BLaER1 (cell line): ENCODE measurements around the gene FBXO42.
A peak's percentile ranks its signal among the peaks of the same experiment; 100 is the strongest.
"Not testable (repeated sequence)": the region's sequence is repeated elsewhere in the genome, so short reads cannot be mapped to it uniquely, and the experiment has no call there.

Source experiments
- H3K27ac ChIP-seq: shearing (Covaris generic); formaldehyde crosslinking; 2 replicates; pipeline ENCODE4 v1.8.1; 2022
- H3K27me3 ChIP-seq: shearing (Covaris generic); formaldehyde crosslinking; 2 replicates; pipeline ENCODE4 v1.8.1; 2022
- H3K36me3 ChIP-seq: shearing (Covaris generic); formaldehyde crosslinking; 2 replicates; pipeline ENCODE4 v1.8.1; 2022
- H3K4me1 ChIP-seq: shearing (Covaris generic); formaldehyde crosslinking; 2 replicates; pipeline ENCODE4 v1.8.1; 2022
- H3K4me2 ChIP-seq: shearing (Covaris generic); formaldehyde crosslinking; 2 replicates; pipeline ENCODE4 v1.8.1; 2022
- H3K4me3 ChIP-seq: shearing (Covaris generic); formaldehyde crosslinking; 2 replicates; pipeline ENCODE4 v1.8.1; 2022
- H3K9ac ChIP-seq: shearing (Covaris generic); formaldehyde crosslinking; 2 replicates; pipeline ENCODE4 v1.8.1; 2022
- H3K9me3 ChIP-seq: shearing (Covaris generic); formaldehyde crosslinking; 2 replicates; pipeline ENCODE4 v1.8.1; 2022
- H4K20me1 ChIP-seq: shearing (Covaris generic); formaldehyde crosslinking; 2 replicates; pipeline ENCODE4 v1.8.1; 2022
- Cebpa-rat ChIP-seq: shearing (Covaris generic); IDR thresholded peaks from 2 replicates; pipeline ENCODE4 v1.8.1; 2022

Gene FBXO42

DNA sequence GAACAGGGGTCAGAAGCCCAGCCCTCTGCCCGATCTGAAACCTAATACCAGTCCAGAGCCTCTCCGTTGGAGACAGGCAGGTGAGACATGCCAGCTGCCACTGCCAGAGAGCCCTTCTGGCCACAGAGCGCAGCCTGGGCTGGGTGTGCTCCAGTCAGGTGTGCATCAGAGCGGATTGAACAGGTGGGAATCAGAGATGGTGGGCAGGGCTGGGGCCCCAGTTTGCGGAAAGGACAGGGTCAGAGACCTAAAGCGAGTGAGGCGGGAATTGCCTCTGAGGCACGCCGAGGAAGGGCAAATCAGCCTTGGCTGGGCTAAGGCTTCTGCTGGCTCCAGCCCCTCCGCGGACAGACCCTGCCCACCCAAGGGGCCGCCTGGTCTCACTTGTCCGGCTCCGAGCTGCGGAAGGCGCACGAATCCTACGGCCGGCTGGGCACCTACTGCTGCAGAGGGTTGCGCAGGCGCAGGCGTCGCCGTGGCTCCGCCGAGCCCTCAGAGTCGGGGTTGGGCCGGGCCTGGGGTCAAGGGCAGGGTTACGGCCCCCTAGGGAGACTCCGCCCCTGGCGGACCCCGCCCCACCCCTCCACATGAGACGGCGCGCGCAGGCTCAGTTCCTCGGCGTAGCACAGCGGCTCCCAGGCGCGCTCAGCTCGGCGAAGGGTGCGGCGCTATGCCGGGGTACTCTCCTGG, 125.6 kb downstream of the FBXO42 start:
- Histone ChIP-seq H3K9ac (no peak overlapping the region), H3K27me3 (no peaks in the 10 kb centered on the region), H3K4me3 (no peak overlapping the region), H4K20me1 (no peaks in the 10 kb centered on the region), H3K36me3 (peaks cover 21% of the 10 kb centered on the region; the same call in 1 of the 2 replicates), H3K9me3 (peaks cover 21% of the 10 kb centered on the region), H3K4me2 (no peak overlapping the region), H3K27ac (no peak overlapping the region), H3K4me1 (peaks cover 28% of the 10 kb centered on the region)
- TF ChIP-seq Cebpa-rat: no peak

DNA sequence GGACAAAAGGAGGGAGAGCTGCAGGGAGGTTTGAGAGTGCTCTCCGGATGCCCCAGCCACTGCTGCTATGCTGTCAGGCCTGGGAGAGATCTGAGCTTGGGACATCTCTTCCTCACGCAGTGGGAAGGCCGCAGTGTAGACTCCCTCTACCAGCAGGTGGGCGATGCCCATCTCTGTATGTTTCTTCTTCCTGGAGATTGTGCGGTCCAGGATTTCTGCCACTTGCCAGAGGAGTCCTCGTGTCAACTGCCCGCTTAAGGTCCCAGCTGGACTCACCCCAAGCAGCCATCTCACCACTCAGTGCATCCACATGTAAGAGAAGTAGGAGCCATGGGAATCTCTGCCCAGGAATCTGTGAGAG, 126.2 kb downstream of the FBXO42 start:
- H3K27ac ChIP-seq: no peak overlapping the region
- H3K36me3 ChIP-seq: 0 out of 2 replicates have a peak, but pooled peaks cover 18% of the 10 kb centered on the region
- no peak overlapping the region for H3K4me2 ChIP-seq
- peaks cover 21% of the 10 kb centered on the region for H3K9me3 ChIP-seq
- H3K4me3 ChIP-seq: no peak overlapping the region
- H3K4me1 ChIP-seq: peaks cover 28% of the 10 kb centered on the region
- TF ChIP-seq Cebpa-rat: no peak
- H3K27me3 ChIP-seq: no peaks in the 10 kb centered on the region
- no peaks in the 10 kb centered on the region for H4K20me1 ChIP-seq
- H3K9ac ChIP-seq: no peak overlapping the region

GRCh38 chr1:16224472-16224871, 127.8 kb downstream of the FBXO42 start:
- no peak overlapping the region for H3K4me2 ChIP-seq
- H3K4me3 ChIP-seq: no peak overlapping the region
- H4K20me1 ChIP-seq: no peaks in the 10 kb centered on the region
- no peak overlapping the region for H3K9ac ChIP-seq
- peaks cover 19% of the 10 kb centered on the region for H3K4me1 ChIP-seq
- 0 out of 2 replicates have a peak, but pooled peaks cover 18% of the 10 kb centered on the region for H3K36me3 ChIP-seq
- TF ChIP-seq Cebpa-rat: no peak
- peaks cover 21% of the 10 kb centered on the region for H3K9me3 ChIP-seq
- H3K27me3 ChIP-seq: no peaks in the 10 kb centered on the region
- H3K27ac ChIP-seq: no peak overlapping the region

GRCh38 chr1:16222716-16223115, 129.6 kb downstream of the FBXO42 start:
- Histone ChIP-seq H3K36me3 (0 out of 2 replicates have a peak, but pooled peaks cover 16% of the 10 kb centered on the region), H3K9me3 (peaks cover 20% of the 10 kb centered on the region)
- not testable (repeated sequence) for H4K20me1 ChIP-seq, H3K4me2 ChIP-seq, H3K4me1 ChIP-seq, H3K27me3 ChIP-seq, H3K27ac ChIP-seq, H3K4me3 ChIP-seq, H3K9ac ChIP-seq

DNA sequence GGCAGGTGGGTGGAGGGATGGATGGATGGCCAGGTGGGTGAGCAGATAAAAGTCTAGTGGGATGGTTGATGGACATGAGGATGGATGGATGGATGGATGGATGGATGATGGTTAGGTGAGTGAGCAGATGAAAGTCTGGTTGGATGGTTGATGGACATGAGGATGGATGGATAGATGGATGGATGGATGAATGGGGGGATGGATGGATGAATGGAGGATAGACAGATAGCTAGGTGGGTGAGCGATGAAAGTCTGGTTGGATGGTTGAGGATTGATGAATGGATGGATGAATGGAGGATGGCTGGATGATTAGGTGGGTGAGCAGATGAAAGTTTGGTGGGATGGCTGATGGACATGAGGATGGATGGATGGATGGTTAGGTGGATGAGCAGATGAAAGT, 130.8 kb downstream of the FBXO42 start:
- no peak for TF ChIP-seq Cebpa-rat
- H4K20me1 ChIP-seq: no peaks in the 10 kb centered on the region
- peaks cover 18% of the 10 kb centered on the region for H3K4me1 ChIP-seq
- no peaks in the 10 kb centered on the region for H3K27me3 ChIP-seq
- no peak overlapping the region for H3K4me3 ChIP-seq
- no peak overlapping the region for H3K9ac ChIP-seq
- H3K27ac ChIP-seq: no peak overlapping the region
- H3K4me2 ChIP-seq: no peak overlapping the region
- 0 out of 2 replicates have a peak, but pooled peaks cover 5% of the 10 kb centered on the region for H3K36me3 ChIP-seq
- peaks cover 8% of the 10 kb centered on the region for H3K9me3 ChIP-seq

DNA sequence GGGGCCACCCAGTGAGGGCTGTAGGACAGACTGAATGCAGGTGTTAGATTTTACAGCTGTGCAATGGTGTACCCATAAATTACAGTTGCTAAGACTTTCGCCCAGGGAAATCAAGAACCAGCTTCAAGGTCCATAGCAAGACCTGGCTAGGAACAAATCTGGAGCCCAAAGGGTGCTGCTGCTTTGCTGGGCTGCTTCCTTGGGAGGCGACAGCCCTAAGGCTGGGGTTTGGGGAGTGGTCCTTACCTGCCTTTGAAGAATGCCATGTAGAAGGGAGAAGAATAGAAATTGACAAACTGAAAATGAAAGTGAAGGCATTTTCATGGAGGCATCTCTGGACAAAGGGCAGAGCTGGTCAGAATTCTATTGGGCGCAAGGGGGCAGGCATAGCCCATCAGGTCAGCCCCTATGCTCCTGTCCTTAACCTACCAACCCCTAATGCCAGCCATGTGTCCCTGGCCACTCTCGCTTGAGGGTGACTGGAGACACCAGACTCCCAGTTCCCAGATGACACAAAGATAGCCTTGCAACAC, 132.2 kb downstream of the FBXO42 start:
- H3K9me3 ChIP-seq: no peaks in the 10 kb centered on the region
- 0 out of 2 replicates have a peak overlapping the region, but pooled peaks have one; percentile 22 for H3K27ac ChIP-seq
- H3K4me2 ChIP-seq: peak overlapping the region; percentile 30
- no peak overlapping the region for H3K4me3 ChIP-seq
- no peak overlapping the region for H3K9ac ChIP-seq
- no peak for TF ChIP-seq Cebpa-rat
- H4K20me1 ChIP-seq: no peaks in the 10 kb centered on the region
- no peaks in the 10 kb centered on the region for H3K36me3 ChIP-seq
- 0 out of 2 replicates have a peak, but pooled peaks cover 5% of the 10 kb centered on the region for H3K27me3 ChIP-seq
- peaks cover 26% of the 10 kb centered on the region for H3K4me1 ChIP-seq

DNA sequence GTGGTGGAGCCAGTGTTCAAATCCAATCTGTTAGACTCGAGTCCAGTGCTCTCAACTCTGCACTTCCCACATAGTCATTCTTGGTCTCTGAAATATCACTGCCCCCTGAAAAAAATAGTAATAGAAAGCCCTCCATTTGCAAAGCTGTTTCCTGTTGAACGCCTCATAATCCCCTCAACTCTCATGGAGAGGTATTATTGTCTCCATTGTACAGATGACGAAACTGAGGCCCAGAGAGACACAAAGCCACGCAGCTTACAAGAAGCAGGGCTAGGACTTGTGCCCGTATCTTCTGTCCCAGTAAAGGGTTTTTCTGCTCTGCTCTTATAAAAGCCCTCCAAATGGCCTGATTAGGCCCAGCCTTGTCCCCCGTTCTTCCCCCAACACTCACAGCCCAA, 133.6 kb downstream of the FBXO42 start:
- H4K20me1 ChIP-seq: no peaks in the 10 kb centered on the region
- H3K4me1 ChIP-seq: peaks cover 26% of the 10 kb centered on the region
- no peak overlapping the region for H3K4me3 ChIP-seq
- no peak for TF ChIP-seq Cebpa-rat
- H3K9ac ChIP-seq: no peak overlapping the region
- no peak overlapping the region for H3K4me2 ChIP-seq
- no peak overlapping the region for H3K27ac ChIP-seq
- H3K27me3 ChIP-seq: 0 out of 2 replicates have a peak, but pooled peaks cover 5% of the 10 kb centered on the region
- H3K36me3 ChIP-seq: no peaks in the 10 kb centered on the region
- H3K9me3 ChIP-seq: no peaks in the 10 kb centered on the region

DNA sequence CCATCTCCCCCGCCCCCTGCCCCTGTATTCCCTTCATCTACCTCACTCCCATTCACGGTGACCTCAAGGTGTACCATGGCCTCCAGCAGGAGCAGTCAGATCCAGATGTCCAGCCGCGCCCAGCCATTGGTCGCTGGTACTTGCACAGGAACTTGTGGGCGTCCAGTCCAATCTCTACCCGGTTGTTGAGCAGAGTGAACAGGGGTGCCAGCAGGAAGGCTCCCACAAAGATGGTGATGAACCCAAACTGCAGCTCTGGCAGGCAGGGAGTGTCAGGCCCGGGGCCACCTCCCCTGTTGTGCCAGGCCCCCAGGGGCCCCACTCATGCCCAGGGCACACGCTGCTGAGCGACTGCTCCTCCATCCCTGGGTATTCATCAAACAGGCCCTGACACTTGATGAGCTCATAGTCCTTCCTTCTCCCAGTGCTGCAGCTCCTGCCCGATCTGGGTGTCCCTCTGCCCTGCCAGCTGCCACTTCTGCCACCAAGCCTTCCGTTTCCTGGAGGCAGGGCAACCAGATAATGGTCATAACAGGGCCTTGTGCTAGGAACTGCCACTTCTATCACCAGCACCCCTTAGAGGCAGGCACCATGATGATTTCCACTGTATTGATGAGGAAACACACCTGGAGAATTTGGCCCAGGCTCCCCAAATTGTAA, 134.1 kb downstream of the FBXO42 start:
- Histone ChIP-seq H3K4me3 (no peak overlapping the region), H3K4me2 (peak overlapping the region; percentile 86; the same call in 1 of the 2 replicates), H3K36me3 (no peaks in the 10 kb centered on the region), H3K9ac (no peak overlapping the region), H4K20me1 (no peaks in the 10 kb centered on the region), H3K4me1 (peaks cover 26% of the 10 kb centered on the region), H3K27ac (no peak overlapping the region), H3K9me3 (no peaks in the 10 kb centered on the region), H3K27me3 (0 out of 2 replicates have a peak, but pooled peaks cover 5% of the 10 kb centered on the region)
- TF ChIP-seq Cebpa-rat: no peak

- peak overlapping the region; percentile 62 for H3K4me3 ChIP-seq
- H3K9ac ChIP-seq: 0 out of 2 replicates have a peak overlapping the region, but pooled peaks have one; percentile 38
- H4K20me1 ChIP-seq: no peaks in the 10 kb centered on the region
- H3K9me3 ChIP-seq: no peaks in the 10 kb centered on the region
- H3K4me1 ChIP-seq: peaks cover 32% of the 10 kb centered on the region
- H3K36me3 ChIP-seq: no peaks in the 10 kb centered on the region
- 0 out of 2 replicates have a peak, but pooled peaks cover 5% of the 10 kb centered on the region for H3K27me3 ChIP-seq
- H3K27ac ChIP-seq: no peak overlapping the region
- no peak for TF ChIP-seq Cebpa-rat
- H3K4me2 ChIP-seq: peak overlapping the region; percentile 86
These were observed 135.1 kb downstream of the FBXO42 start for GRCh38 chr1:16217061-16217785.
